Uterus (tissue), 2 donors: ENCODE measurements around the gene CYP4F2.

ENCODE experiments used
- CTCF ChIP-seq, 4 experiments: fragments of 200-600 bp in 2 of 4; fragments of 450-650 bp in 2 of 4; sonication (generic) in 2 of 4; IDR thresholded peaks; one replicate each; pipeline ENCODE4 v1.5.1; 2016 to 2019; ENCODE audit warnings: antibody characterized with exemption in 4 of 4, mild to moderate bottlenecking in 2 of 4, moderate library complexity in 1 of 4
- POLR2A ChIP-seq, 2 donors: fragments of 450-650 bp; IDR thresholded peaks; one replicate each; pipeline ENCODE4 v1.6.1; 2016; ENCODE audit warnings: antibody characterized with exemption in 2 of 2, mild to moderate bottlenecking in 1 of 2, moderate library complexity in 1 of 2

- TF ChIP-seq CTCF (IDR thresholded peaks at IDR 0.05) (no peak), POLR2A (IDR thresholded peaks at IDR 0.05) (no peak)
These were observed 16.0 kb upstream of the CYP4F2 start for GRCh38 chr19:15913830-15914229.
